Suppressor macrophage treated with lipopolysaccharide for 1 hour (primary cell): Measurements from ENCODE around the gene ACYP2.

Source experiments
- DNase-seq, 3 donors: peaks; one replicate each; pipeline ENCODE4 v3.0.0-alpha.2; 2020 to 2022

ACYP2 gene

DNA sequence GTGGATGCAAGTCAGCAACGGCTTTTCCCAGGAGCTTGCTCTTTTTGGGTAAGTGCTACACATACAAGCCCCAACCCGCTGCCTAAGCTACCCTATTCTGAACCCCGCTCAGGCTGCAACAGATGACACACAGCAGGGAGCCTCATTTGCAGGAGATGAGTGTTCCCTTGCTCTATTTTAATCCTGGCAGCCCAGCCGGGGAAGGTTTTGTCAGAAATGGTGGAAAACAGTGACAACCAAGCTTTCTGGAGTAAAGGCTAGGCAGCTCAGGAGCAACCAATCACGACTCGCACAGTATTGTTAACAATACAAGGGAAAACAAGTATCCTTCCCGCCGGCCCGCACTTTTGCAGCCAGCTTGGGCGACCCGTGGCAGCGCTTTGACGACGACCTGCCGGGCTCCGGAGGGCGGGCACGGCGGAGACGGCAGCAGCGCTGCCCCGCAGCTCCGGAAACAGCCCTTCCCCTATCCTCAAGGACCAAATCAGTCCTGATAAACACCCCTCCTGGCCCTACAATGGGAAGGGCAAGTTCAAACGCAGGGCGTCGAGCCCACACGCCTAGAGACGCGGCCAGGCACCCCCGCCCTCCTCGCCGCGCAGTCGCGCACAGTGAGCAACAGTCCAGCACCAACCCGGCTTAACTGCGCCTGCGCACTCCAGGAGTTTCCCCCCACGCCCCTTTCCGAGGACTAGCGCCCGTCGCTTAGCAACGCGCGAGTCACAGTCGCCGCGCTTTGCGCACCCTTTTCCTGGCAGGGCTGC is 214.9 kb downstream of the ACYP2 start:
- peak; percentile 94 to 95 (median 94) for DNase-seq

DNA sequence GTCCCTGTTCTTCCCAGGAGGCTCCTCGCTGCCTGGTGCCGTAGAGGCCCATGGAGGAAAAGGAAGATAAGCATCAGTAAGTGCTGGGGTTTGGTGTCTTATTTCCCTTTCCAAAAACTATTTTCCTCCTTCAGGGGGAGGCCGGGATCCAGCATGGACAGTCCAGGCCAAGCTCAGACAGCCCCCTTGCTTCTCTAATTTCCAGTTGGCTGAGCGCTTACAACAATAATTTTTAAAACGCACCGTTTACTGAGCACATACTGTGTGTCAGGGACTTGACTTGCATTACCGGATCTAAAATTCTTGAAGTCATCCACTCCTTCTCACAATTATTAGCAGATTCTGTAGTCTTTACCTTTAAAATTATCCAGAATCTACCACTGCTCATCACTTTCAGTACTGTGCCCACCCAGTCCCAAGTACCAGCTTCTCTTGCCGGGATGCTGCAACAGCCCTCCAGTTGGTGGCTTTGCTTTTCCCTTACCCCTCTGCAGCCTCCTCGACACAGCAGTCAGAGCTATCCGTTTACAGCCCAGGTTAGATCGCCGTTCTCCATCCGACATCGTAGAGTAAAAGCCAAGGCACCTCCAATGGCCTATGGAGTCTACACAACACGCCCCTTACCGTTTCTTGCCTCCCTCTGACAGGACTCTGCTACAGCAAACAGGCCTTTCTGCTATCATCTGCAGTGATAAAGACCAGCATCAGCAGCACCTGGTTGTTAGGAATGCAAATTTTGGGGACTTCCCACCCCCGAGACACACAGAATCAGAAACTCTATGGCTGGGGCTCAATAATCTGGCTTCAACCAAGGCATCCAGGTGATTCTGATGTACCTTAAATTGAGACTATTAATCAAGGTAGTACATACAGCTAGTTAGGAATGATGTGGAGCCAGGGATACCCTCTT is 215.8 kb downstream of the ACYP2 start:
- no peak for DNase-seq

DNA sequence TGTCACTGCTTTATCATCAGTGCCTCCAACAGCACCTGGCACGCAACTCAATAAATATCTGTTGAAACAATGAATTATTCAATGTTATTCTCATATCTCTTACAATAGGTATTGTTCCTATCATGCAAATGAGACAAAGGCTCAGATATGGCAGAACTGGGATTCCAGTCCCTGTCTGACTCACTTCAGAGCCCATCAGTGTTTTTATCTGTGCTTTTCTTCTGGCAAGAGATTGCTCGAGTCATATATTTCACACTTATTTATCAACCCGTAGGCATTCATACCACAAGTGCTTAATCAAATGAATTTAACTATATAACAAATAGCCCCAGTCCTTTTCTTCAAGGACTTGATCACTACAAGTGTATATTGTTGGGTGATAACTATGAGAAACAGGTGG is 217.0 kb downstream of the ACYP2 start:
- DNase-seq: no peak

DNA sequence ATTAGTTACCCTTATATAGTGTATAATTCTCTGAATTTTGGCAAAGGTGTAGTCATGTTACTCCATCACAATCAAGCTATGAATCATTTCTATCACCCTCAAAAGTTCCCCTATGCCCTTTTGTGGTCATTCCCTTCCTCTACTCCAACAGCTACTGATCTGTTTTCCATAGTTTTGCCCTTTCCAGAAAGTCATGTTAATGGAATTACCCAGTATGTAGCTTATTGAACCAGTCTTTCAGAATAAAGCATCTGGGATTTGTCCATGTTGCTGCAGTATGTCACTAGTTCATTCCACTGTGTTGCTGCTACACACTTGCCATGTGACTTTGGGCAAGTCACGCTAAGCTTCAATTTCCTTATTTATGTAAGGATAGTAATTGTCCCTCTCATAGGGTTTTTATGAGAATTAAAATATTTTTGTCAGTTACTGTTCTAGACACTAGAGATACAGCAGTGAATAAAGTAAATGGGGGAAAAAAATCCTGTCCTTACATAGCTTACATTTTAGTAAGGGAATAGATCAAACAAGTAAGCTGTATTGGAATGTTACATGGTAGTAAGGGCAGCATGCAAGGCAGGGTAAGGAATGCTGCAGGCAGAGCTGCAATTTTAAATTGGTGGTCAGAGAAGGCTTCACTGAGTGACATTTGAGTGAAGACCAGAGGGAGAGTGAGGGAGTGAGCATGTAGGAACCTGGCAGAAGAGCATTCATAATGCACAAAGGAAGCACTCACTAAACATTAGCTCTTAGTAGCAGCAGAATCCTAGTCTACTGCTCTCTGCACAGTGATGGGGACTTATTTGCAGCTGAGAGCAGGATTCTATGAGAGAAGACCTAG is 220.9 kb downstream of the ACYP2 start:
- DNase-seq: no peak

DNA sequence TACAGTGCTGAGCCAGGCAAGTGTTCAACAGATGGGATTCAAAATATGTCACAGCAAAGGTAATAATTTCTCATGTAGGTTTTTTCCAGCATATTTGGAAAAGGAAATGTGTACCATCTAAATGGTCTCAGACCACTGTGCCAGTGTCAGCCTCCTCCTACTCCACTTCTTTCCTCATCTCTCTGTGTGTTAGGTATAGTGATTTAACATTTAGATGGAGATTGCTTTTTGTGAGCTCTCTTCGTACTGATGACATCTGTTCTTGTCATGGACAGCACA is 221.5 kb downstream of the ACYP2 start:
- DNase-seq: no peak

DNA sequence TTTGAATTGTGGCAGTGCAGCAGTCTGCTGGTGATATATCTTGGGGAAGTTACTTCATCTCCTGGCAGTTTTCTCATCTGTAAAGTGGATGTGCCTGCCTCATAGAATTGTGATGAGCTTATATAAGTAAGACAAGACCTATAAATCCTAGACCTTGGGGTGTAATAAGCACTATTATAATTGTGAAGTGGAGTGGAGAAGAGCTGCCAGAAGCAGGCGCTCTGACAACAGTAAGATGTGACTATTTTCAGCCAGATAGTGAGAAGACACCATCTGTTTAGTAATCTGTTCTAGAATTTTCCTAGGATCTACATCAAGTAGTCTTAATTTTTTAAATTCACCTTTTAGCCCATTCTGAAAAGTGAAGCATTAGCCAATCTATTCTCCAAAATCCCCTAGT is 226.2 kb downstream of the ACYP2 start:
- DNase-seq: no peak

DNA sequence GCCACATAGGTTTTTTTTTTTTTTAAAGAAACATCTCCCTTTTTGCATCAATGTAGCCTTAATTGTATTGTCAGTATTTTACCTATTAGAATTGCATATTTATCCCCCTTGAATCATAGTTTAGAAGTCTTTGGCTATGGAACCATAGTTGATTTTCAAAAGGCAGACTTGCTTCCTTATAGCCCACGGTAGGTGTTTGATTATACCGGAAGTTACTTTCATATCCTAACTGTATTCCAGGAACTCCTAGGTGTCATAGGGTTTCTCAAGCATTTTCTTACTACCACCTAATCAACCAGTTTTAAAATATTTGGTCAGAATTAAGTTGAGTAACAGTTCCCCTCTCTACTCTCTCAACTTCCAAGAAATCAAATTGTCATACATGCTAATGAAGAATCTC is 227.2 kb downstream of the ACYP2 start:
- no peak for DNase-seq

DNA sequence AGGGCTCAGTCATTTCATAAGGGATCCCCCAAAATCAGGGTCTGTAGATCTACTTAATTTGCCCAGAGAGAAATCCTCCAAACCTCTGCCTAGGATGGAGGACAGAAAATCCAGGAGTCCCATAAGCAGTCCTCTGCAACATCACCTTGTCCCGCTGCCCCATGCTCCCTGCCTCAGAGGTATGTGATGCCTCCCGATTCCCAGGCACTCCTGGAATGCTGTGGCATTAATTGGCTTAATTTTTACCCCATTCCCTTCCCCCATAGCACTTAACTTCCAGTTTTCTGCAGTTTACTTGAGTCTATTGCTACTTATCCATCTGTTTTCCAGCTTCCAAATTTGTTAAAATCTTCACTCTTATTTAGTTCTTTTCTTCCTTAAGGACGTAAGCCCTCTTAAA is 232.2 kb downstream of the ACYP2 start:
- no peak for DNase-seq

DNA sequence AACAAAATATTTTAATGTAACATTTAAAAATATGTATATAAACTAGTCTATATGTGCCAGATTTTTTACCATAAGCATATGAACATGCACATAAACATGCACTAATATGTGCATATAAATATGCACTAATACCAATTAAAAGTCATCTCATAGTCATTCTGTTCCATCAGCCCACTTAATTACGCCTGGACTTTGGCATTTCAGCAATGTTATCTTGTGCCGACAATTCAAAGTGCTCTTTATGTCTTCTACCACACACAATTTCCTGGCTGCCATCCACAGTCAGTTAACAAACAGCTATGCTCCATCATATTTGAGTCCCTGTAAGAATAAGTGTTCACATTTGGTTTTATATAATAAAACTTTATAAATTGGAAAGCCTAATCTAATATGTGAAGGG is 233.2 kb downstream of the ACYP2 start:
- DNase-seq: no peak

DNA sequence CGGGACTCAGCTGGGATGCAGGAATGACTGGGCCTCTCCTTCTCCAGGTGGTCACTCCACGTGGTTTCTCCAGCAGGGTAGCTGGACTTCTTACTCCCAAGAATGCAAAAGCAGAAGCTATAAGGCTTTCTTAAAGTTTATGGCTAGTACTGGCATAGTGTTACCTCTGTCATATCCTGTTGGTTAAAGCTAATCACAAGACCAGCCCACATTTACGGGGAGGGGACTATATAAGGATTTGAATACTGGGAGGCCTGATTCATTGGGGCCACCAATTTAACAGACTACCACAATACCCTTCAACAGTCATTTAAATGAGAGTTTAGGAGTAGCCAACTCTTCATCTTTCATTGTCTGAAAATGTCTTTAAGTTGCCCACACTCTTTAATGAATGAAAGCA is 235.0 kb downstream of the ACYP2 start:
- peak in 1 of 3 donors; percentile 5 for DNase-seq

DNA sequence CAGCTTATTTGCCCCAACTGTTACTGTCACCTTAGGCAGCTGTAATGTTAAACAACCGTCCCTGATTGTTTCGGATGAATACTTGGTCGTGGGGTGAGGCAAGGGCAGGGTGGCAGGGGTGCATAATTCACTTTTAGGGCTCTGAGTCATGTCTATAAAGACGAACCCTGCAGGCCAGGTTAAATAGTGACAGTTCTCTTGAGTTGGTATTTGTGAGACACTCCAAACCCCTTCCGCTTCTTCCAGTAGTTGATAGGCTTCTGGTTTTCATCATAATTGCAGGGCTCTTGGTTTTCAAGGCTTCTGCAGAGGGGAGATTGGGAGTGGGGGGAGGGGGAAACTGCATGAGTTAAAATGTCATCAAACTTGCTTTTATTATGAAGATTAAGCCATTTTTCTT is 237.8 kb downstream of the ACYP2 start:
- DNase-seq: no peak
